NCI-H2196 treated with DMSO at 0.1 percent for 48 hours (cell line): ENCODE measurements around the gene AP2S1.
"Not testable (repeated sequence)": the region's sequence is repeated elsewhere in the genome, so short reads cannot be mapped to it uniquely, and the experiment has no call there.

Experiments used
- DNase-seq: peaks from one replicate; lab custom pipeline; 2025; ENCODE audit not compliant: unreplicated experiment; lab: John Stamatoyannopoulos, UW

AP2S1 gene

GRCh38 chr19:46850228-46851203 lies at the start of gene AP2S1:
Gene AP2S1, minus strand, starts transcription at chr19:46850846. Its CDS starts 80 bp downstream, at chr19:46850766.
- peak; percentile 98 for DNase-seq

GRCh38 chr19:46900341-46900740 lies 49.7 kb upstream of the AP2S1 start:
- no peak for DNase-seq

GRCh38 chr19:46898731-46899130 lies 48.1 kb upstream of the AP2S1 start:
- no peak for DNase-seq

GRCh38 chr19:46896076-46896794 lies 45.6 kb upstream of the AP2S1 start:
- no peak for DNase-seq

GRCh38 chr19:46892252-46893179 lies 41.9 kb upstream of the AP2S1 start:
- DNase-seq = no peak

- DNase-seq = no peak
These were observed 40.0 kb upstream of the AP2S1 start for GRCh38 chr19:46890423-46891170.

GRCh38 chr19:46887240-46887782 lies 36.7 kb upstream of the AP2S1 start:
- DNase-seq = no peak

- no peak for DNase-seq
These were observed 36.0 kb upstream of the AP2S1 start for GRCh38 chr19:46886546-46887239.

- DNase-seq = no peak
These were observed 34.8 kb upstream of the AP2S1 start for GRCh38 chr19:46885411-46885810.

- DNase-seq = not testable (repeated sequence)
These were observed 32.1 kb upstream of the AP2S1 start for GRCh38 chr19:46882751-46883150.

- no peak for DNase-seq
These were observed 31.4 kb upstream of the AP2S1 start for GRCh38 chr19:46882034-46882433.

GRCh38 chr19:46881092-46881491 lies 30.4 kb upstream of the AP2S1 start:
- DNase-seq = no peak

GRCh38 chr19:46880431-46880830 lies 29.8 kb upstream of the AP2S1 start:
- no peak for DNase-seq

GRCh38 chr19:46878613-46879375 lies 28.1 kb upstream of the AP2S1 start:
- DNase-seq = no peak

GRCh38 chr19:46875657-46876056 lies 25.0 kb upstream of the AP2S1 start:
- no peak for DNase-seq

- DNase-seq = no peak
These were observed 24.6 kb upstream of the AP2S1 start for GRCh38 chr19:46875234-46875633.

- DNase-seq = no peak
These were observed 22.3 kb upstream of the AP2S1 start for GRCh38 chr19:46872967-46873366.

- not testable (repeated sequence) for DNase-seq
These were observed 20.5 kb upstream of the AP2S1 start for GRCh38 chr19:46871173-46871572.
